ENCODE measurements around the gene DIAPH3. TPM values are rescaled to one million over a fixed set of nuclear protein-coding genes. Genes with fewer than 3 reads are reported as not detected.
A peak's percentile ranks its signal among the peaks of the same experiment; 100 is the strongest.

DIAPH3 gene
- polyA plus RNA-seq, 1 donor from 2014 or later: 0.37 TPM

GRCh38 chr13:59738921-59739320 lies 424.8 kb downstream of the DIAPH3 start:
- TF ChIP-seq CTCF (IDR thresholded peaks at IDR 0.05; ENCODE audit: poor library complexity, severe bottlenecking) (no peak), RAD21 (conservative IDR thresholded peaks at IDR 0.05) (no peak)

GRCh38 chr13:59734393-59734792 lies 429.3 kb downstream of the DIAPH3 start:
- Histone ChIP-seq H3K9me2 (ENCODE audit: insufficient read depth, low read length) (no peaks in the 10 kb centered on the region), H3K79me2 (replicated peaks; ENCODE audit: insufficient read depth, low read length) (no peaks in the 10 kb centered on the region), H3K27ac (ENCODE audit: low read length) (peak overlapping the region; percentile 20), H3K9ac (ENCODE audit: low read length) (no peak overlapping the region), H3K4me2 (ENCODE audit: low read length) (no peak overlapping the region), H2AFZ (ENCODE audit: low read depth, low read length) (no peak overlapping the region), H3K27me3 (ENCODE audit: insufficient read depth, low read depth, low read length) (no peaks in the 10 kb centered on the region), H4K20me1 (ENCODE audit: insufficient read depth) (no peaks in the 10 kb centered on the region), H3K9me3 (ENCODE audit: low read length) (no peaks in the 10 kb centered on the region), H3K4me3 (ENCODE audit: low read length) (peak overlapping the region; percentile 12), H3F3A (ENCODE audit: insufficient read depth, low read length, poor library complexity, severe bottlenecking) (no peaks in the 10 kb centered on the region), H3K36me3 (ENCODE audit: insufficient read depth, low read length) (no peaks in the 10 kb centered on the region)
- TF ChIP-seq POLR2AphosphoS5 (IDR thresholded peaks at IDR 0.05) (peak; percentile 74), REST (IDR thresholded peaks at IDR 0.05; ENCODE audit: borderline replicate concordance) (no peak), EP300 (conservative IDR thresholded peaks at IDR 0.05; ENCODE audit: poor library complexity, severe bottlenecking) (peak; percentile 93), SMC3 (conservative IDR thresholded peaks at IDR 0.05; ENCODE audit: poor library complexity) (no peak), TAF1 (IDR thresholded peaks at IDR 0.05; ENCODE audit: low read depth) (no peak), MXI1 (conservative IDR thresholded peaks at IDR 0.05; ENCODE audit: poor library complexity, severe bottlenecking) (no peak), EZH2 (IDR thresholded peaks at IDR 0.05; ENCODE audit: borderline replicate concordance, insufficient read depth, low read length, poor library complexity, severe bottlenecking) (no peak), CTCF (IDR thresholded peaks at IDR 0.05; ENCODE audit: poor library complexity, severe bottlenecking) (no peak), RAD21 (conservative IDR thresholded peaks at IDR 0.05) (no peak)

More at GRCh38 chr13:59738921-59739320, 424.8 kb downstream of the DIAPH3 start:
- no peaks in the 10 kb centered on the region for H3K9me3 ChIP-seq (ENCODE audit: low read length)
- no peak overlapping the region for H2AFZ ChIP-seq (ENCODE audit: low read depth, low read length)
- H4K20me1 ChIP-seq (ENCODE audit: insufficient read depth): no peaks in the 10 kb centered on the region
- H3K9me2 ChIP-seq (ENCODE audit: insufficient read depth, low read length): no peaks in the 10 kb centered on the region
- no peak overlapping the region for H3K9ac ChIP-seq (ENCODE audit: low read length)
- no peak overlapping the region for H3K4me3 ChIP-seq (ENCODE audit: low read length)
- no peaks in the 10 kb centered on the region for H3K36me3 ChIP-seq (ENCODE audit: insufficient read depth, low read length)
- no peak overlapping the region for H3K4me2 ChIP-seq (ENCODE audit: low read length)
- H3F3A ChIP-seq (ENCODE audit: insufficient read depth, low read length, poor library complexity, severe bottlenecking): no peaks in the 10 kb centered on the region
- H3K27ac ChIP-seq (ENCODE audit: low read length): no peak overlapping the region
- no peaks in the 10 kb centered on the region for H3K79me2 ChIP-seq (replicated peaks; ENCODE audit: insufficient read depth, low read length)
- H3K27me3 ChIP-seq (ENCODE audit: insufficient read depth, low read depth, low read length): no peaks in the 10 kb centered on the region
